ENCODE data around the gene IFI16. TPM values are rescaled to one million over a fixed set of nuclear protein-coding genes. Genes with fewer than 3 reads are reported as not detected.

Gene IFI16
- total RNA-seq, 2 experiments from 2014 or later, result 300 to 342 TPM

- no peak for DNase-seq
- no peak overlapping the region for H3K27ac Mint-ChIP-seq
- peaks cover 56% of the 10 kb centered on the region for H3K4me1 Mint-ChIP-seq
- H3K36me3 Mint-ChIP-seq (ENCODE audit: low read depth), result no peaks in the 10 kb centered on the region
- POLR2A ChIA-PET, result no interaction called here
- no peaks in the 10 kb centered on the region for H3K9me3 Mint-ChIP-seq
- CTCF ChIA-PET, result interaction anchor here (1.0 to 2.3 kb wide), 7 partner anchors 11 to 820 kb away, joined by 3 to 8 read pairs (median 3); no protein-coding TSS in a partner anchor
- no peaks in the 10 kb centered on the region for H3K27me3 Mint-ChIP-seq
- no peak overlapping the region for H3K4me3 Mint-ChIP-seq
Measured at GRCh38 chr1:159071970-159072582, 62.4 kb downstream of the IFI16 start.

- Mint-ChIP-seq H3K4me1 (peaks cover 47% of the 10 kb centered on the region), H3K27ac (peak within 1 kb of the TSS; percentile 94), H3K36me3 (ENCODE audit: low read depth) (peaks cover 2% of the 10 kb centered on the region), H3K27me3 (peaks cover 4% of the 10 kb centered on the region), H3K9me3 (peaks cover 3% of the 10 kb centered on the region), H3K4me3 (peak within 1 kb of the TSS; percentile 68)
- ChIA-PET POLR2A (interaction anchor here (0.6 to 2.0 kb wide), 6 partner anchors 9 to 267 kb away, joined by 4 to 35 read pairs (median 7); partner anchors contain the start of gene IFI16), CTCF (interaction anchor here (0.6 to 3.7 kb wide), 7 partner anchors 9 to 959 kb away, joined by 3 to 26 read pairs (median 4); no protein-coding TSS in a partner anchor)
- peak; percentile 70 for DNase-seq
Measured at GRCh38 chr1:159076438-159077119, 66.9 kb downstream of the IFI16 start, which contains the start of gene AIM2. TSS of gene AIM2 (minus strand) at chr1:159076766. CDS start at chr1:159073499, 3,267 bp downstream.

- CTCF ChIA-PET, result interaction anchor here (0.6 to 3.7 kb wide), 7 partner anchors 10 to 65 kb away, joined by 3 to 26 read pairs (median 4); no protein-coding TSS in a partner anchor
- peaks cover 3% of the 10 kb centered on the region for H3K9me3 Mint-ChIP-seq
- H3K4me3 Mint-ChIP-seq, result peak overlapping the region; percentile 68
- peaks cover 4% of the 10 kb centered on the region for H3K27me3 Mint-ChIP-seq
- H3K27ac Mint-ChIP-seq, result peak overlapping the region; percentile 94
- POLR2A ChIA-PET, result interaction anchor here (0.8 to 2.0 kb wide), 6 partner anchors 9 to 69 kb away, joined by 3 to 35 read pairs (median 7); partner anchors contain the start of gene IFI16
- H3K4me1 Mint-ChIP-seq, result peaks cover 42% of the 10 kb centered on the region
- DNase-seq, result peak; percentile 94
- H3K36me3 Mint-ChIP-seq (ENCODE audit: low read depth), result peaks cover 2% of the 10 kb centered on the region
Measured at GRCh38 chr1:159077120-159077961, 67.6 kb downstream of the IFI16 start.

- peaks cover 3% of the 10 kb centered on the region for H3K9me3 Mint-ChIP-seq
- POLR2A ChIA-PET, result no interaction called here
- H3K36me3 Mint-ChIP-seq (ENCODE audit: low read depth), result peaks cover 2% of the 10 kb centered on the region
- H3K27me3 Mint-ChIP-seq, result peaks cover 6% of the 10 kb centered on the region
- H3K4me1 Mint-ChIP-seq, result peaks cover 35% of the 10 kb centered on the region
- no peak for DNase-seq
- H3K27ac Mint-ChIP-seq, result no peak overlapping the region
- CTCF ChIA-PET, result interaction anchor here (0.8 kb wide), 1 partner anchor 10 kb away, joined by 3 read pairs; no protein-coding TSS in a partner anchor
- H3K4me3 Mint-ChIP-seq, result no peak overlapping the region
Measured at GRCh38 chr1:159079525-159079924, 69.8 kb downstream of the IFI16 start.

GRCh38 chr1:159081626-159082025, 71.9 kb downstream of the IFI16 start:
- Mint-ChIP-seq H3K4me1 (peaks cover 17% of the 10 kb centered on the region), H3K4me3 (no peak overlapping the region), H3K27ac (no peak overlapping the region), H3K9me3 (peaks cover 3% of the 10 kb centered on the region), H3K27me3 (peaks cover 6% of the 10 kb centered on the region), H3K36me3 (ENCODE audit: low read depth) (peaks cover 2% of the 10 kb centered on the region)
- DNase-seq, result no peak
- ChIA-PET CTCF (no interaction called here), POLR2A (no interaction called here)

GRCh38 chr1:159083013-159083412, 73.3 kb downstream of the IFI16 start:
- CTCF ChIA-PET, result no interaction called here
- Mint-ChIP-seq H3K27me3 (peaks cover 6% of the 10 kb centered on the region), H3K4me1 (peaks cover 8% of the 10 kb centered on the region), H3K4me3 (no peak overlapping the region), H3K36me3 (ENCODE audit: low read depth) (peaks cover 2% of the 10 kb centered on the region), H3K27ac (no peak overlapping the region), H3K9me3 (peaks cover 2% of the 10 kb centered on the region)
- DNase-seq, result no peak
- POLR2A ChIA-PET, result no interaction called here

GRCh38 chr1:159084152-159084551, 74.4 kb downstream of the IFI16 start:
- Mint-ChIP-seq H3K4me3 (no peak overlapping the region), H3K4me1 (peaks cover 15% of the 10 kb centered on the region), H3K27ac (no peak overlapping the region), H3K27me3 (peaks cover 4% of the 10 kb centered on the region), H3K36me3 (ENCODE audit: low read depth) (no peaks in the 10 kb centered on the region), H3K9me3 (no peaks in the 10 kb centered on the region)
- POLR2A ChIA-PET, result no interaction called here
- DNase-seq, result no peak
- CTCF ChIA-PET, result no interaction called here

- Mint-ChIP-seq H3K36me3 (ENCODE audit: low read depth) (no peaks in the 10 kb centered on the region), H3K4me1 (peaks cover 23% of the 10 kb centered on the region), H3K27ac (no peak overlapping the region), H3K9me3 (no peaks in the 10 kb centered on the region), H3K27me3 (peaks cover 4% of the 10 kb centered on the region), H3K4me3 (no peak overlapping the region)
- CTCF ChIA-PET, result no interaction called here
- DNase-seq, result no peak
- POLR2A ChIA-PET, result no interaction called here
Measured at GRCh38 chr1:159084867-159085266, 75.2 kb downstream of the IFI16 start.

GRCh38 chr1:159088050-159088449, 78.3 kb downstream of the IFI16 start:
- CTCF ChIA-PET, result interaction anchor here (0.5 to 5.1 kb wide), 5 partner anchors 11 to 533 kb away, joined by 3 to 26 read pairs (median 7); partner anchors contain the start of gene AIM2
- POLR2A ChIA-PET, result interaction anchor here (1.7 kb wide), 1 partner anchor 11 kb away, joined by 9 read pairs; the partner anchor contains the start of gene AIM2
- H3K27me3 Mint-ChIP-seq, result no peaks in the 10 kb centered on the region
- peaks cover 46% of the 10 kb centered on the region for H3K4me1 Mint-ChIP-seq
- no peaks in the 10 kb centered on the region for H3K9me3 Mint-ChIP-seq
- no peaks in the 10 kb centered on the region for H3K36me3 Mint-ChIP-seq (ENCODE audit: low read depth)
- H3K27ac Mint-ChIP-seq, result no peak overlapping the region
- DNase-seq, result no peak
- H3K4me3 Mint-ChIP-seq, result no peak overlapping the region

- H3K27me3 Mint-ChIP-seq, result no peaks in the 10 kb centered on the region
- no peaks in the 10 kb centered on the region for H3K36me3 Mint-ChIP-seq (ENCODE audit: low read depth)
- ChIA-PET CTCF (interaction anchor here (0.5 to 5.1 kb wide), 8 partner anchors 9 to 534 kb away, joined by 3 to 26 read pairs (median 4); partner anchors contain the start of gene AIM2), POLR2A (interaction anchor here (1.7 kb wide), 1 partner anchor 12 kb away, joined by 9 read pairs; the partner anchor contains the start of gene AIM2)
- H3K27ac Mint-ChIP-seq, result no peak overlapping the region
- no peak for DNase-seq
- H3K4me3 Mint-ChIP-seq, result no peak overlapping the region
- peaks cover 46% of the 10 kb centered on the region for H3K4me1 Mint-ChIP-seq
- H3K9me3 Mint-ChIP-seq, result no peaks in the 10 kb centered on the region
Measured at GRCh38 chr1:159088546-159089183, 79.0 kb downstream of the IFI16 start.

- H3K4me3 Mint-ChIP-seq, result no peak overlapping the region
- H3K9me3 Mint-ChIP-seq, result no peaks in the 10 kb centered on the region
- no peak overlapping the region for H3K27ac Mint-ChIP-seq
- H3K36me3 Mint-ChIP-seq (ENCODE audit: low read depth), result no peaks in the 10 kb centered on the region
- H3K4me1 Mint-ChIP-seq, result peaks cover 44% of the 10 kb centered on the region
- CTCF ChIA-PET, result interaction anchor here (0.7 to 5.1 kb wide), 8 partner anchors 10 to 965 kb away, joined by 3 to 26 read pairs (median 4); partner anchors contain the start of gene AIM2
- DNase-seq, result peak; percentile 29
- POLR2A ChIA-PET, result interaction anchor here (1.7 kb wide), 1 partner anchor 12 kb away, joined by 9 read pairs; the partner anchor contains the start of gene AIM2
- H3K27me3 Mint-ChIP-seq, result no peaks in the 10 kb centered on the region
Measured at GRCh38 chr1:159089184-159089791, 79.6 kb downstream of the IFI16 start.
